GM23338 (cell line): ENCODE measurements around the gene SLC7A6. TPM values are rescaled to one million over a fixed set of nuclear protein-coding genes. Genes with fewer than 3 reads are reported as not detected.
A peak's percentile ranks its signal among the peaks of the same experiment; 100 is the strongest.

Experiments used
- ATAC-seq: fragments of 200-7000 bp; cut with Tn5 transposase; 3 replicates; pipeline ENCODE4 v1.9.1; 2020
- DNase-seq: peaks from one replicate; pipeline ENCODE4 v3.0.0-alpha.2; 2015; ENCODE audit warnings: low spot score
- H2AFZ ChIP-seq: fragments of 200-600 bp; sonication (generic); 2 replicates; pipeline ENCODE4 v1.8.0; 2016; ENCODE audit warnings: antibody characterized with exemption, mild to moderate bottlenecking, moderate library complexity
- H3F3A ChIP-seq: fragments of 200-600 bp; sonication (generic); replicated peaks from 2 replicates; pipeline ENCODE4 v1.8.0; 2017; ENCODE audit warnings: antibody characterized with exemption, mixed run types, low read depth
- H3K27ac ChIP-seq: fragments of 200-600 bp; sonication (generic); 2 replicates; pipeline ENCODE4 v1.6.1; 2016; ENCODE audit warnings: low read depth
- H3K27me3 ChIP-seq: fragments of 200-600 bp; sonication (generic); 2 replicates; pipeline ENCODE4 v1.8.0; 2016; ENCODE audit warnings: mild to moderate bottlenecking, mixed run types, moderate library complexity; ENCODE audit not compliant: insufficient read depth
- H3K36me3 ChIP-seq: fragments of 200-600 bp; sonication (generic); 2 replicates; pipeline ENCODE4 v1.8.0; 2016; ENCODE audit warnings: mild to moderate bottlenecking; ENCODE audit not compliant: insufficient read depth
- H3K4me1 ChIP-seq: fragments of 200-600 bp; sonication (generic); 2 replicates; pipeline ENCODE4 v1.8.0; 2016; ENCODE audit warnings: mild to moderate bottlenecking, moderate library complexity; ENCODE audit not compliant: insufficient read depth
- H3K4me2 ChIP-seq: fragments of 200-600 bp; sonication (generic); 2 replicates; pipeline ENCODE4 v1.7.1; 2017; ENCODE audit warnings: mixed run types
- H3K4me3 ChIP-seq: fragments of 200-600 bp; sonication (generic); 2 replicates; pipeline ENCODE4 v1.6.1; 2016; ENCODE audit warnings: mixed run types
- H3K79me2 ChIP-seq: fragments of 200-600 bp; sonication (generic); replicated peaks from 2 replicates; pipeline ENCODE4 v1.8.0; 2017; ENCODE audit warnings: mild to moderate bottlenecking; ENCODE audit not compliant: insufficient read depth
- H3K9me2 ChIP-seq: fragments of 200-600 bp; sonication (generic); 2 replicates; pipeline ENCODE4 v1.8.0; 2017; ENCODE audit not compliant: insufficient read depth
- H4K20me1 ChIP-seq: fragments of 200-600 bp; sonication (generic); replicated peaks from 2 replicates; pipeline ENCODE4 v1.8.0; 2017; ENCODE audit warnings: mild to moderate bottlenecking; ENCODE audit not compliant: insufficient read depth
- H3K27ac Mint-ChIP-seq: 2 replicates; pipeline ENCODE4 v1.8.0; 2020; ENCODE audit warnings: inconsistent platforms, mild to moderate bottlenecking, moderate library complexity, mixed read lengths
- H3K27me3 Mint-ChIP-seq: 3 replicates; pipeline ENCODE4 v1.8.0; 2022; ENCODE audit warnings: low read depth, mild to moderate bottlenecking, moderate library complexity, mixed read lengths, inconsistent platforms; ENCODE audit not compliant: insufficient read depth, poor library complexity
- H3K36me3 Mint-ChIP-seq: 3 replicates; pipeline ENCODE4 v1.8.0; 2021; ENCODE audit warnings: low read depth, mild to moderate bottlenecking, inconsistent platforms, moderate library complexity, mixed read lengths
- H3K4me1 Mint-ChIP-seq: 3 replicates; pipeline ENCODE4 v1.8.0; 2020; ENCODE audit warnings: mild to moderate bottlenecking, inconsistent platforms, mixed read lengths
- H3K4me3 Mint-ChIP-seq: 3 replicates; pipeline ENCODE4 v1.8.0; 2021; ENCODE audit warnings: moderate library complexity, mild to moderate bottlenecking, inconsistent platforms, mixed read lengths
- H3K9me3 Mint-ChIP-seq: 3 replicates; pipeline ENCODE4 v1.8.0; 2020; ENCODE audit warnings: moderate library complexity, mild to moderate bottlenecking, inconsistent platforms, mixed read lengths
- CREB1 ChIP-seq: fragments of 250-450 bp; sonication (Bioruptor Pico); IDR thresholded peaks from 2 replicates; pipeline ENCODE4 v1.5.0; 2020; ENCODE audit warnings: low read depth, mild to moderate bottlenecking, moderate library complexity
- CTCF ChIP-seq, 2 experiments: fragments of 200-600 bp in 1 of 2; sonication (generic) in 1 of 2; conservative IDR thresholded peaks; 2 replicates each; pipeline versions ENCODE4 v1.5.1 to v1.6.1; 2016 to 2017; ENCODE audit warnings: antibody characterized with exemption in 2 of 2, low read depth in 2 of 2, mild to moderate bottlenecking in 2 of 2, moderate library complexity in 1 of 2
- ETS1 ChIP-seq: IDR thresholded peaks from 2 replicates; pipeline ENCODE4 v1.6.1; 2016; ENCODE audit warnings: antibody characterized with exemption
- EZH2 ChIP-seq: fragments of 200-600 bp; sonication (generic); IDR thresholded peaks from one replicate; pipeline ENCODE4 v1.8.0; 2017; ENCODE audit warnings: antibody characterized with exemption, mild to moderate bottlenecking, low read depth; ENCODE audit not compliant: unreplicated experiment
- EZH2phosphoT487 ChIP-seq: fragments of 200-600 bp; sonication (generic); IDR thresholded peaks from one replicate; pipeline ENCODE4 v1.8.1; 2018; ENCODE audit warnings: antibody characterized with exemption; ENCODE audit not compliant: unreplicated experiment
- JUNB ChIP-seq: IDR thresholded peaks from one replicate; pipeline ENCODE4 v1.6.1; 2016; ENCODE audit warnings: antibody characterized with exemption; ENCODE audit not compliant: unreplicated experiment
- POLR2AphosphoS5 ChIP-seq: IDR thresholded peaks from 2 replicates; pipeline ENCODE4 v1.6.1; 2016; ENCODE audit warnings: antibody characterized with exemption, low read depth
- REST ChIP-seq: IDR thresholded peaks from one replicate; pipeline ENCODE4 v1.6.1; 2018; ENCODE audit warnings: antibody characterized with exemption; ENCODE audit not compliant: unreplicated experiment
- STAT1 ChIP-seq: IDR thresholded peaks from one replicate; pipeline ENCODE4 v1.6.1; 2016; ENCODE audit warnings: antibody characterized with exemption; ENCODE audit not compliant: unreplicated experiment
- ZNF114 ChIP-seq: fragments of 250-450 bp; sonication (Bioruptor Pico); IDR thresholded peaks from 2 replicates; pipeline ENCODE4 v1.5.0; 2020; ENCODE audit warnings: mild to moderate bottlenecking, moderate library complexity
- ZNF331 ChIP-seq: fragments of 250-450 bp; sonication (Bioruptor Pico); IDR thresholded peaks from 2 replicates; pipeline ENCODE4 v1.5.0; 2020; ENCODE audit warnings: low read depth, mild to moderate bottlenecking, moderate library complexity
- polyA plus RNA-seq: library from polyadenylated mRNA; unstranded; fragments of >200 nt; fragmentation: Nextera tagmentation; extraction: Ambion mirVana; gene quantifications from 2 replicates; pipeline ENCODE4 v1.2.1, GENCODE V29; 2016
- total RNA-seq: library from RNA; depleted of rRNA; stranded (reverse); fragments of >200 nt; shearing (Covaris generic); gene quantifications from 2 replicates; pipeline ENCODE4 v1.2.3, GENCODE V29; 2014

Gene SLC7A6
- total and polyA plus RNA-seq, 2 experiments from 2014 or later, result 16.6 to 30.9 TPM

- TF ChIP-seq CTCF (conservative IDR thresholded peaks at IDR 0.05; ENCODE audit: low read depth in 2 of 2), result peak in 1 of 2 experiments; percentile 73; a peak in 2 of 4 replicates
These were observed at the start of gene SLC7A6 (continued) for GRCh38 chr16:68264128-68265077.

GRCh38 chr16:68214726-68215125, 49.6 kb upstream of the SLC7A6 start:
- ATAC-seq (no peak), DNase-seq (no peak)
- peaks cover 5% of the 10 kb centered on the region; the same call in 1 of the 2 replicates for H3K79me2 ChIP-seq
- no peaks in the 10 kb centered on the region for H3K4me1 ChIP-seq
- Mint-ChIP-seq H3K9me3 (no peaks in the 10 kb centered on the region), H3K27ac (no peak overlapping the region), H3K27me3 (no peaks in the 10 kb centered on the region), H3K4me3 (no peak overlapping the region), H3K36me3 (no peaks in the 10 kb centered on the region), H3K4me1 (0 out of 3 replicates have a peak, but pooled peaks cover under 1% of the 10 kb centered on the region)
- H3K9me2 ChIP-seq, result no peaks in the 10 kb centered on the region
- H3K36me3 ChIP-seq, result no peaks in the 10 kb centered on the region
- TF ChIP-seq EZH2, result no peak
- TF ChIP-seq ZNF331 (CRISPR knock-in tag), result no peak
- no peak for TF ChIP-seq STAT1
- no peak for TF ChIP-seq ETS1
- no peak for TF ChIP-seq ZNF114 (CRISPR knock-in tag)
- TF ChIP-seq JUNB, result no peak
- no peak for TF ChIP-seq REST
- TF ChIP-seq EZH2phosphoT487, result no peak
- no peak for TF ChIP-seq POLR2AphosphoS5
- no peak for TF ChIP-seq CREB1 (CRISPR knock-in tag)
- H2AFZ ChIP-seq, result no peak overlapping the region
- H3K4me3 ChIP-seq, result no peak overlapping the region
- H4K20me1 ChIP-seq, result no peaks in the 10 kb centered on the region
- H3K27me3 ChIP-seq, result no peaks in the 10 kb centered on the region
- no peaks in the 10 kb centered on the region for H3F3A ChIP-seq
- no peak overlapping the region for H3K4me2 ChIP-seq
- no peak overlapping the region for H3K27ac ChIP-seq
